Colonic mucosa (tissue), 4 donors: ENCODE results near the gene TNS3. TPM values are rescaled to one million over a fixed set of nuclear protein-coding genes. Genes with fewer than 3 reads are reported as not detected.

ENCODE experiments used
- DNase-seq: peaks from one replicate; pipeline ENCODE4 v3.0.0-alpha.2; 2020
- H3K27ac ChIP-seq: fragments of 200-600 bp; one replicate; pipeline ENCODE4 v1.8.0; 2021
- H3K27me3 ChIP-seq: fragments of 200-600 bp; one replicate; pipeline ENCODE4 v1.8.0; 2021
- H3K36me3 ChIP-seq: fragments of 200-600 bp; one replicate; pipeline ENCODE4 v1.8.0; 2021
- H3K4me1 ChIP-seq: fragments of 200-600 bp; one replicate; pipeline ENCODE4 v1.8.0; 2021; ENCODE audit warnings: mild to moderate bottlenecking
- H3K4me3 ChIP-seq: fragments of 200-600 bp; one replicate; pipeline ENCODE4 v1.8.0; 2021
- H3K9ac ChIP-seq, 2 donors: one replicate each; pipeline ENCODE4 v1.7.0; 2013; ENCODE audit warnings: control low read depth in 2 of 2, low read depth in 2 of 2, low read length in 2 of 2
- H3K9me3 ChIP-seq: fragments of 200-600 bp; one replicate; pipeline ENCODE4 v1.8.0; 2021
- intact Hi-C: fragments of 100-400 bp; cut with DNase I; formaldehyde crosslinking; loops from one replicate; pipeline ENCODE4 v1.14.1; 2022
- total RNA-seq, 2 donors: library from RNA; stranded (reverse); fragmentation: NEBNext Ultra II Directional in 1 of 2; extraction: Animal tissue kit (Norgen Biotek cat#: 25700) in 1 of 2; gene quantifications; one replicate each; pipeline ENCODE4 v1.2.1, GENCODE V29; 2021
- TF ChIP-seq, protein P1 (sequence below): fragments of 200-600 bp; IDR thresholded peaks from one replicate; pipeline ENCODE4 v1.8.0; 2022; ENCODE audit warnings: antibody characterized with exemption, mild to moderate bottlenecking
- donor health status: healthy.
- donor health status: DM: no; HTN: no; CAD: no.
- donor health status: DM: no; HTN: no; CAD: no.

Gene TNS3
- total RNA-seq, 2 donors from 2014 or later: 41.1 to 58.2 TPM

DNA sequence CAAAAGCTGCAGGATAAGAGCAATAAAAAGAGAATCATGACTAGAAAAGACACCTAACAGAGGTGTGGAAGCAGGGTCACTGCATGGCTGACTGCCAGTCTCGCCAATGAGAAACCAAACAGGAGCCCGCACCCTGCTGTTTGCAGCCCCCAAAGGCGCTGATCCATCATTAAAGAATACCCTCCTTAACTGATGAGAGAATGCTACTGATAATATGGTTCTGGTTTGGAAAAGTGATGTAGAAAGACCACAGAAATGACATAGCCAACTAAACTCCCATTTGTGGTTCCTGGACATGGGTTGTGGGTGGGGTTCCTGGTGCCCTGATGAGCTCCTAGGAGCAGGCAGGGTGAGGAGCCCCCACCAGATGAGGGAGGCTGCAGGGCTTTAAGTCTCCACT, 207.4 kb downstream of the TNS3 start:
- TF ChIP-seq, protein P1, sequence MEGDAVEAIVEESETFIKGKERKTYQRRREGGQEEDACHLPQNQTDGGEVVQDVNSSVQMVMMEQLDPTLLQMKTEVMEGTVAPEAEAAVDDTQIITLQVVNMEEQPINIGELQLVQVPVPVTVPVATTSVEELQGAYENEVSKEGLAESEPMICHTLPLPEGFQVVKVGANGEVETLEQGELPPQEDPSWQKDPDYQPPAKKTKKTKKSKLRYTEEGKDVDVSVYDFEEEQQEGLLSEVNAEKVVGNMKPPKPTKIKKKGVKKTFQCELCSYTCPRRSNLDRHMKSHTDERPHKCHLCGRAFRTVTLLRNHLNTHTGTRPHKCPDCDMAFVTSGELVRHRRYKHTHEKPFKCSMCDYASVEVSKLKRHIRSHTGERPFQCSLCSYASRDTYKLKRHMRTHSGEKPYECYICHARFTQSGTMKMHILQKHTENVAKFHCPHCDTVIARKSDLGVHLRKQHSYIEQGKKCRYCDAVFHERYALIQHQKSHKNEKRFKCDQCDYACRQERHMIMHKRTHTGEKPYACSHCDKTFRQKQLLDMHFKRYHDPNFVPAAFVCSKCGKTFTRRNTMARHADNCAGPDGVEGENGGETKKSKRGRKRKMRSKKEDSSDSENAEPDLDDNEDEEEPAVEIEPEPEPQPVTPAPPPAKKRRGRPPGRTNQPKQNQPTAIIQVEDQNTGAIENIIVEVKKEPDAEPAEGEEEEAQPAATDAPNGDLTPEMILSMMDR: no peak
- intact Hi-C loops: no loop called here
- no peaks in the 10 kb centered on the region for H3K36me3 ChIP-seq
- DNase-seq: no peak
- no peaks in the 10 kb centered on the region for H3K27me3 ChIP-seq
- H3K27ac ChIP-seq: no peak overlapping the region
- H3K9ac ChIP-seq: peak overlapping the region in 1 of 2 donors; percentile 22
- no peak overlapping the region for H3K4me3 ChIP-seq
- H3K4me1 ChIP-seq: peaks cover 8% of the 10 kb centered on the region
- H3K9me3 ChIP-seq: no peaks in the 10 kb centered on the region

DNA sequence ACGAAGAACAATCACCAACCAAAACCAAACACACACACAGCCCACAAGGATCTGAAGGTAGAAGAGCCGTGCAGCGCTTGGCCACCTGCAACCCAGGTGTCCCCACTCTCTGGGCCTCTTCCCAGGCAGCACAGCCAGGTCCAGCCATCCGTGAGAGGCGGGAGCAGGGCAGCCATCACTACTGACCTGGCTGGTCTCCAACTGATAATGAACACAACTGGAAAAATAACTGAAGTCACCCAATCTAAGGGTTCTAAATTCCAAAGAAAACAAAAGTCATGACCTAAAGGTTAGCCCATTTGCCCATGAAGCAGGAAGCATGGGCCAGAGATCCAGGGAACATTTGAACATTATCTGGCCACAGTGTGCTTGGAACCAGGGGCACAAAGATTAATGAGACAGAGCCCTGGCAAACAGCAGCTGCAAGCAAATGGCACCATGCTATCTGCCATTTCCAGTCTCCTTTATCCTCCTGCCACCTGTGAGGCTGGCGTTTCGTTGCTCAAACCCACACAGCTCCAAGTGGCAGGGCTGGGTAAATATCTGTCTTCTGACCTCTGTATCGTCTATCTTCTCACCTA, 207.9 kb downstream of the TNS3 start:
- H3K27me3 ChIP-seq: no peaks in the 10 kb centered on the region
- no peak overlapping the region for H3K4me3 ChIP-seq
- H3K9me3 ChIP-seq: no peaks in the 10 kb centered on the region
- peaks cover 2% of the 10 kb centered on the region for H3K36me3 ChIP-seq
- no peak overlapping the region for H3K27ac ChIP-seq
- TF ChIP-seq, protein P1: no peak
- intact Hi-C loops: no loop called here
- H3K4me1 ChIP-seq: peaks cover 8% of the 10 kb centered on the region
- DNase-seq: no peak
- peak overlapping the region in 1 of 2 donors; percentile 22 for H3K9ac ChIP-seq

DNA sequence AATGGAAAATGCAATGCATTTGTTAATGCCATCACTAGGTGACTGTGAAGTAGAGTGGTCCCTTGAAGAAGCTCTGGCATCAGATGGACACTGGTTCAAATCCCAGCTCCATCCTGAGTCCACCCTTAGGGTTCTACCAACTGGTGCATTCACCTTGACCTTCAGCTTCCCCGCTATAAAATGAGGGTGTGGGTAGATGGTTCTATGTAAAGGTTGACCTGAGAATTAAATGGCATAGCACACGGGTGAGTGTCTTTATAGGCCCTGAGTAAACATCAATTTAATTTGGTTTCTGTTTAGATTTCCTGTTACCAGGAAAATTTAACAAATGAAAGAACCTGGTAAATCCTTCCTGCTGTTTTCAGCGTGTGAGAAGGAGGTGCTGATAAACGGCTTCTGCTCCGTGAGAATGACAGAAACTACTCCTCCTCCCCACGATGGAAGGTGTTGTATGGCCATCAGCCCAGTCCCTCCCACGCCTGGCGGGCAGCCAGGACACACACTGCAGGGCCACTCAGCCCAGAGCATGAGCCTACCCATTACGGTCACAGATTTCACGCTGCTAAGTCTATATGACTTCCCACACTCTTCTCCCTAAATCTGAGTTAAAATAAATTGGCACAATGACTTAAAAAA, 210.1 kb downstream of the TNS3 start:
- intact Hi-C loops: no loop called here
- Histone ChIP-seq H3K9ac (peak overlapping the region in 1 of 2 donors; percentile 15), H3K4me1 (peaks cover 8% of the 10 kb centered on the region), H3K27ac (peak overlapping the region; percentile 73), H3K4me3 (no peak overlapping the region), H3K27me3 (no peaks in the 10 kb centered on the region), H3K9me3 (no peaks in the 10 kb centered on the region), H3K36me3 (peaks cover 9% of the 10 kb centered on the region)
- TF ChIP-seq, protein P1: no peak
- DNase-seq: peak; percentile 96

DNA sequence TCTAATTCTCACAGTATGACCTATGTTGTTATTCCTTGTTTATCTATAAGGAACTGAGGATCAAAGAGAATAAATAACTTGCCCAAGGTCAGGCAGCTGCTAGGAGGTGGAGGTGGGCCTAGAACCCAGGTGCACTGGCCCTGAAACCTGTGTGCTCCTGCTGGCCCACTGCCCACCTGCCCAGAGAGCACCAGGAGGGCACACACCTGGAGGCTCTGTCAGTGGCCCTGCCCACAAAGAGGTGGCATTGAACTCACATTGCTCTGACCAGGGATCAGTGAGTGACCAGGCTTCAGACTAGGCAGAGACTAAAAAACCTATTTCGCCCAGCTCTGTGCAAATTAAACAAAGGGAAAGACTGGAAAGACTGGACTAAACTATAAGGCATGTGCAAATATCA, 210.6 kb downstream of the TNS3 start:
- peak overlapping the region in 1 of 2 donors; percentile 15 for H3K9ac ChIP-seq
- H3K9me3 ChIP-seq: no peaks in the 10 kb centered on the region
- intact Hi-C loops: no loop called here
- peaks cover 9% of the 10 kb centered on the region for H3K36me3 ChIP-seq
- peak overlapping the region; percentile 73 for H3K27ac ChIP-seq
- no peaks in the 10 kb centered on the region for H3K27me3 ChIP-seq
- H3K4me1 ChIP-seq: peaks cover 8% of the 10 kb centered on the region
- TF ChIP-seq, protein P1: no peak
- no peak overlapping the region for H3K4me3 ChIP-seq
- DNase-seq: no peak

DNA sequence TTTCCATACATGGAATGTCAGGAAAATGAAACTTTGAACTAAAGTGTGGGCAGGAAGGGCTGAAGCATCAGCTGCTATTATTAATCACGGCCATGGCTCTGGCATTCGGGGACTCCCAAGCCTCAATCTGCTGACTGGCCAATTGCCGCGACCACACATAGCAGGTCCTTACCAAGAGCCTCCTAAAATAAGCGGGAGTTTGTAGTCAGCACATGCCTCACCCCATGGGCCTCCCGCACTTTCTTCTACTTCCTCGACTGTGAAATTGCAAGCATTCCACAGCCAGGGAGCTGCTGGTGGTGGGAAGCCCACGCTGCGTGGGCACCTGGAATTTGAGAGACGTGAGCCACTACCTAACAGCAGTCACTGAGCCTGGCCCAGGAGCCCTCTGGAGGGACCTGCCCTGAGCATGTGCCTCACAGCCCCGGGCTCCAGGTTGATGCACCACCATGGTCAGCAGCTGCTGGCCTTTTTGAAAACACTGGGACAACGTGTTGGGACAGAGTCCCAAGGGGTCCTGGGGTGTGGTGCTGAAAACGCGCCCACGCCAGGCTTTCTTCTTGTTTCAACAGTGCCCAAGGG, 211.4 kb downstream of the TNS3 start:
- Histone ChIP-seq H3K9me3 (no peaks in the 10 kb centered on the region), H3K27ac (no peak overlapping the region), H3K27me3 (no peaks in the 10 kb centered on the region), H3K9ac (no peak overlapping the region), H3K4me1 (peaks cover 8% of the 10 kb centered on the region), H3K4me3 (no peak overlapping the region), H3K36me3 (peaks cover 9% of the 10 kb centered on the region)
- no peak for DNase-seq
- TF ChIP-seq, protein P1: no peak
- intact Hi-C loops: no loop called here
